K562 (cell line): ENCODE data around the gene A2ML1. TPM values are rescaled to one million over a fixed set of nuclear protein-coding genes. Genes with fewer than 3 reads are reported as not detected.
A peak's percentile ranks its signal among the peaks of the same experiment; 100 is the strongest.

ENCODE experiments used
- ELF4 ChIP-seq: fragments of 450-650 bp; formaldehyde crosslinking; IDR thresholded peaks from 2 replicates; pipeline ENCODE4 v1.4.0; 2022; ENCODE audit warnings: missing genetic modification characterization
- FOXJ2 ChIP-seq: fragments of 200-800 bp; sonication (Bioruptor generic); IDR thresholded peaks from 2 replicates; pipeline ENCODE4 v1.6.1; 2016; ENCODE audit warnings: missing genetic modification characterization, missing compliant biosample characterization
- HSF4 ChIP-seq: fragments of 250-450 bp; sonication (Bioruptor Pico); IDR thresholded peaks from 2 replicates; pipeline ENCODE4 v2.1.2; 2022; ENCODE audit warnings: mild to moderate bottlenecking, moderate library complexity, borderline replicate concordance
- JUND ChIP-seq, 2 experiments: IDR thresholded peaks; 2 replicates in 1 of 2; 3 replicates in 1 of 2; pipeline ENCODE4 v1.6.1; 2011; ENCODE audit warnings: borderline replicate concordance in 2 of 2, low read depth in 2 of 2, low read length in 2 of 2, improper control_type of control experiment in 1 of 2, missing biosample characterization in 1 of 2, missing genetic modification characterization in 1 of 2, missing genetic modification reagents in 1 of 2
- KDM4B ChIP-seq, 2 experiments: fragments of 450-650 bp in 1 of 2; sonication (generic) in 1 of 2; IDR thresholded peaks; 2 replicates each; pipeline ENCODE4 v1.6.1; 2016 to 2017; ENCODE audit warnings: borderline replicate concordance in 2 of 2, antibody characterized with exemption in 1 of 2, low read depth in 1 of 2, mild to moderate bottlenecking in 1 of 2
- MYC ChIP-seq, 2 experiments: fragments of 250-450 bp in 1 of 2; sonication (Bioruptor Pico) in 1 of 2; IDR thresholded peaks; 2 replicates each; pipeline versions ENCODE4 v1.5.1 to v1.6.1; 2012 to 2021; ENCODE audit warnings: low read depth in 2 of 2, borderline replicate concordance in 1 of 2, improper control_type of control experiment in 1 of 2, low read length in 1 of 2, mild to moderate bottlenecking in 1 of 2, moderate library complexity in 1 of 2
- NELFE ChIP-seq: IDR thresholded peaks from 2 replicates; pipeline ENCODE4 v1.6.1; 2011; ENCODE audit warnings: mild to moderate bottlenecking; ENCODE audit not compliant: insufficient read depth, insufficient read length
- NR2C1 ChIP-seq, 2 experiments: fragments of 450-650 bp; IDR thresholded peaks; 2 replicates each; pipeline ENCODE4 v1.6.1; 2017; ENCODE audit warnings: mild to moderate bottlenecking in 2 of 2, antibody characterized with exemption in 1 of 2, inconsistent platforms in 1 of 2, missing compliant biosample characterization in 1 of 2, missing genetic modification characterization in 1 of 2
- POLR2G ChIP-seq: fragments of 200-400 bp; formaldehyde crosslinking; IDR thresholded peaks from 2 replicates; pipeline ENCODE4 v1.6.1; 2017; ENCODE audit warnings: low read depth, mild to moderate bottlenecking, antibody characterized with exemption, low read length, moderate library complexity
- ZFP1 ChIP-seq: fragments of 450-650 bp; formaldehyde crosslinking; IDR thresholded peaks from 2 replicates; pipeline ENCODE4 v1.4.0; 2020; ENCODE audit warnings: mild to moderate bottlenecking, mixed read lengths
- ZKSCAN8 ChIP-seq: fragments of 200-800 bp; sonication (Bioruptor generic); IDR thresholded peaks from 2 replicates; pipeline ENCODE4 v1.6.1; 2016; ENCODE audit warnings: missing genetic modification characterization, missing compliant biosample characterization
- ZNF354B ChIP-seq: fragments of 250-450 bp; sonication (Bioruptor Pico); IDR thresholded peaks from 2 replicates; pipeline ENCODE4 v1.4.0; 2020
- ZNF384 ChIP-seq: IDR thresholded peaks from 2 replicates; pipeline ENCODE4 v1.6.1; 2012; ENCODE audit warnings: low read depth, low read length, improper control_type of control experiment
- ZNF644 ChIP-seq: fragments of 200-800 bp; sonication (Bioruptor generic); IDR thresholded peaks from 2 replicates; pipeline ENCODE4 v1.6.1; 2016; ENCODE audit warnings: low read depth, missing genetic modification characterization, missing compliant biosample characterization
- polyA plus RNA-seq, 8 experiments: library from polyadenylated mRNA; depleted of rRNA in 4 of 8; stranded (reverse) in 5 of 8; unstranded in 3 of 8; fragments of >200 nt; fragmentation: Nextera tagmentation in 2 of 8; fragmentation: Illumina TruSeq in 1 of 8; extraction: Ambion mirVana in 2 of 8; extraction: Trizol in 1 of 8; gene quantifications; 2 replicates each; pipeline versions ENCODE4 v1.2.1 to v1.2.3, GENCODE V29; 2011 to 2014; ENCODE audit warnings: inconsistent platforms in 1 of 8, missing spikeins in 1 of 8
- total RNA-seq, 7 experiments: library from RNA; depleted of rRNA in 6 of 7; stranded (reverse); fragments of >200 nt in 6 of 7; fragmentation: Illumina TruSeq in 2 of 7; extraction: Trizol in 2 of 7; gene quantifications; 2 replicates each; pipeline versions ENCODE4 v1.2.1 to v1.2.3, GENCODE V29; 2011 to 2021; ENCODE audit warnings: low replicate concordance in 1 of 7
- TF ChIP-seq, protein P1 (sequence below): fragments of 250-450 bp; sonication (Bioruptor Pico); IDR thresholded peaks from 2 replicates; pipeline ENCODE4 v1.5.0; 2020; ENCODE audit warnings: mild to moderate bottlenecking, borderline replicate concordance
- TF ChIP-seq, protein P2 (sequence below): sonication (generic); formaldehyde crosslinking; IDR thresholded peaks from 2 replicates; pipeline ENCODE4 v1.8.0; 2023; ENCODE audit warnings: mild to moderate bottlenecking, missing genetic modification reagents
- TF ChIP-seq, protein P3 (sequence below): fragments of 450-650 bp; formaldehyde crosslinking; IDR thresholded peaks from 2 replicates; pipeline ENCODE4 v1.4.0; 2022; ENCODE audit warnings: mild to moderate bottlenecking, moderate library complexity
- TF ChIP-seq, protein P4 (sequence below): IDR thresholded peaks from 2 replicates; pipeline ENCODE4 v1.6.1; 2016; ENCODE audit warnings: missing genetic modification characterization, missing compliant biosample characterization

A2ML1 gene
- total and polyA plus RNA-seq, 9 of the 15 experiments (the other 6 are each of a cell fraction or from before 2014, with no cell fraction given) = 0.04 to 0.47 (median 0.13) TPM

DNA sequence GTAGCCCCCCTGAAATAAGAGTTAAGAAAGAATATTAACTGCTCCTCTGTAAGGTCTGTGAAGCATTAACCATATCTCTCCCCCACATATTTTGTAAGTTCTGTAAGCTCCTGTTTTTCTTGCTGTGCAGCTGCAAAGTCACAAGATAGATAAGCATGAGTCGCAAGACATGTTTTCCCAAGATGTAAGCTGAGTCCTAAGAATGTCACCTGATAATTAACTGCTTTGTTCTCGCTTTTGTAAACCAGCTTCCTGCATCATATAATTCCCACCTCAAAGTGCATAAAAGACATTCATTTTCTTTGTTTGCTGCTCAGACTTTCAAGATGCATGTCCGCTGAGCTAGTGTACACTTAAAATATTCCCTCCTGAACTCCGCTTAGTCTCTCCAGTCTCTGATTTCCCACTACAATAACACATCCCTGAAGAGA lies 64.9 kb downstream of the A2ML1 start (continued):
- TF ChIP-seq, protein P1, sequence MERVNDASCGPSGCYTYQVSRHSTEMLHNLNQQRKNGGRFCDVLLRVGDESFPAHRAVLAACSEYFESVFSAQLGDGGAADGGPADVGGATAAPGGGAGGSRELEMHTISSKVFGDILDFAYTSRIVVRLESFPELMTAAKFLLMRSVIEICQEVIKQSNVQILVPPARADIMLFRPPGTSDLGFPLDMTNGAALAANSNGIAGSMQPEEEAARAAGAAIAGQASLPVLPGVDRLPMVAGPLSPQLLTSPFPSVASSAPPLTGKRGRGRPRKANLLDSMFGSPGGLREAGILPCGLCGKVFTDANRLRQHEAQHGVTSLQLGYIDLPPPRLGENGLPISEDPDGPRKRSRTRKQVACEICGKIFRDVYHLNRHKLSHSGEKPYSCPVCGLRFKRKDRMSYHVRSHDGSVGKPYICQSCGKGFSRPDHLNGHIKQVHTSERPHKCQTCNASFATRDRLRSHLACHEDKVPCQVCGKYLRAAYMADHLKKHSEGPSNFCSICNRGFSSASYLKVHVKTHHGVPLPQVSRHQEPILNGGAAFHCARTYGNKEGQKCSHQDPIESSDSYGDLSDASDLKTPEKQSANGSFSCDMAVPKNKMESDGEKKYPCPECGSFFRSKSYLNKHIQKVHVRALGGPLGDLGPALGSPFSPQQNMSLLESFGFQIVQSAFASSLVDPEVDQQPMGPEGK (CRISPR knock-in tag) = no peak
- TF ChIP-seq ZNF384 (no peak), ZNF644 (tag) (no peak; the same call in 1 of the 2 replicates), ELF4 (CRISPR knock-in tag) (no peak), ZKSCAN8 (CRISPR knock-in tag) (peak; percentile 34; the same call in 1 of the 2 replicates), NELFE (no peak), NR2C1 (IDR thresholded peaks at IDR 0.05) (no peak), NR2C1 (tag; IDR thresholded peaks at IDR 0.05) (no peak), HSF4 (CRISPR knock-in tag) (no peak), POLR2G (no peak), KDM4B (IDR thresholded peaks at IDR 0.05; ENCODE audit: borderline replicate concordance in 2 of 2, low read depth in 1 of 2) (no peak), JUND (IDR thresholded peaks at IDR 0.05; ENCODE audit: borderline replicate concordance, low read depth, low read length) (peak; percentile 62; the same call in 1 of the 2 replicates), JUND (tag; IDR thresholded peaks at IDR 0.05; ENCODE audit: borderline replicate concordance, low read depth, low read length) (peak; percentile 70; the same call in 2 of the 3 replicates), ZNF354B (CRISPR knock-in tag) (no peak), MYC (IDR thresholded peaks at IDR 0.05; ENCODE audit: low read depth, low read length) (0 out of 2 replicates have a peak, but pooled peaks have one; percentile 38), MYC (CRISPR knock-in tag; IDR thresholded peaks at IDR 0.05; ENCODE audit: borderline replicate concordance, low read depth) (no peak), ZFP1 (CRISPR knock-in tag) (no peak), FOXJ2 (tag) (peak; percentile 86)
- TF ChIP-seq, protein P2, sequence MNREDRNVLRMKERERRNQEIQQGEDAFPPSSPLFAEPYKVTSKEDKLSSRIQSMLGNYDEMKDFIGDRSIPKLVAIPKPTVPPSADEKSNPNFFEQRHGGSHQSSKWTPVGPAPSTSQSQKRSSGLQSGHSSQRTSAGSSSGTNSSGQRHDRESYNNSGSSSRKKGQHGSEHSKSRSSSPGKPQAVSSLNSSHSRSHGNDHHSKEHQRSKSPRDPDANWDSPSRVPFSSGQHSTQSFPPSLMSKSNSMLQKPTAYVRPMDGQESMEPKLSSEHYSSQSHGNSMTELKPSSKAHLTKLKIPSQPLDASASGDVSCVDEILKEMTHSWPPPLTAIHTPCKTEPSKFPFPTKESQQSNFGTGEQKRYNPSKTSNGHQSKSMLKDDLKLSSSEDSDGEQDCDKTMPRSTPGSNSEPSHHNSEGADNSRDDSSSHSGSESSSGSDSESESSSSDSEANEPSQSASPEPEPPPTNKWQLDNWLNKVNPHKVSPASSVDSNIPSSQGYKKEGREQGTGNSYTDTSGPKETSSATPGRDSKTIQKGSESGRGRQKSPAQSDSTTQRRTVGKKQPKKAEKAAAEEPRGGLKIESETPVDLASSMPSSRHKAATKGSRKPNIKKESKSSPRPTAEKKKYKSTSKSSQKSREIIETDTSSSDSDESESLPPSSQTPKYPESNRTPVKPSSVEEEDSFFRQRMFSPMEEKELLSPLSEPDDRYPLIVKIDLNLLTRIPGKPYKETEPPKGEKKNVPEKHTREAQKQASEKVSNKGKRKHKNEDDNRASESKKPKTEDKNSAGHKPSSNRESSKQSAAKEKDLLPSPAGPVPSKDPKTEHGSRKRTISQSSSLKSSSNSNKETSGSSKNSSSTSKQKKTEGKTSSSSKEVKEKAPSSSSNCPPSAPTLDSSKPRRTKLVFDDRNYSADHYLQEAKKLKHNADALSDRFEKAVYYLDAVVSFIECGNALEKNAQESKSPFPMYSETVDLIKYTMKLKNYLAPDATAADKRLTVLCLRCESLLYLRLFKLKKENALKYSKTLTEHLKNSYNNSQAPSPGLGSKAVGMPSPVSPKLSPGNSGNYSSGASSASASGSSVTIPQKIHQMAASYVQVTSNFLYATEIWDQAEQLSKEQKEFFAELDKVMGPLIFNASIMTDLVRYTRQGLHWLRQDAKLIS (CRISPR knock-in tag) = no peak
- TF ChIP-seq, protein P3, sequence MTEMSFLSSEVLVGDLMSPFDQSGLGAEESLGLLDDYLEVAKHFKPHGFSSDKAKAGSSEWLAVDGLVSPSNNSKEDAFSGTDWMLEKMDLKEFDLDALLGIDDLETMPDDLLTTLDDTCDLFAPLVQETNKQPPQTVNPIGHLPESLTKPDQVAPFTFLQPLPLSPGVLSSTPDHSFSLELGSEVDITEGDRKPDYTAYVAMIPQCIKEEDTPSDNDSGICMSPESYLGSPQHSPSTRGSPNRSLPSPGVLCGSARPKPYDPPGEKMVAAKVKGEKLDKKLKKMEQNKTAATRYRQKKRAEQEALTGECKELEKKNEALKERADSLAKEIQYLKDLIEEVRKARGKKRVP = no peak
- TF ChIP-seq, protein P4, sequence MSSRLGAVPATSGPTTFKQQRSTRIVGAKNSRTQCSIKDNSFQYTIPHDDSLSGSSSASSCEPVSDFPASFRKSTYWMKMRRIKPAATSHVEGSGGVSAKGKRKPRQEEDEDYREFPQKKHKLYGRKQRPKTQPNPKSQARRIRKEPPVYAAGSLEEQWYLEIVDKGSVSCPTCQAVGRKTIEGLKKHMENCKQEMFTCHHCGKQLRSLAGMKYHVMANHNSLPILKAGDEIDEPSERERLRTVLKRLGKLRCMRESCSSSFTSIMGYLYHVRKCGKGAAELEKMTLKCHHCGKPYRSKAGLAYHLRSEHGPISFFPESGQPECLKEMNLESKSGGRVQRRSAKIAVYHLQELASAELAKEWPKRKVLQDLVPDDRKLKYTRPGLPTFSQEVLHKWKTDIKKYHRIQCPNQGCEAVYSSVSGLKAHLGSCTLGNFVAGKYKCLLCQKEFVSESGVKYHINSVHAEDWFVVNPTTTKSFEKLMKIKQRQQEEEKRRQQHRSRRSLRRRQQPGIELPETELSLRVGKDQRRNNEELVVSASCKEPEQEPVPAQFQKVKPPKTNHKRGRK (tag) = no peak
